Right atrium auricular region (tissue), 2 donors: Measurements from ENCODE around the gene SGCG. TPM values are rescaled to one million over a fixed set of nuclear protein-coding genes. Genes with fewer than 3 reads are reported as not detected.
"Not testable (repeated sequence)": the region's sequence is repeated elsewhere in the genome, so short reads cannot be mapped to it uniquely, and the experiment has no call there.

Experiments used
- DNase-seq: peaks from one replicate; pipeline ENCODE4 v3.0.0-alpha.2; 2019; ENCODE audit warnings: low spot score
- H3K27ac ChIP-seq, 2 donors: fragments of 200-600 bp; sonication (generic); 1 replicate in 1 of 2; 2 replicates in 1 of 2; pipeline ENCODE4 v1.5.1; 2016 to 2019
- H3K27me3 ChIP-seq, 2 donors: fragments of 200-600 bp; sonication (generic); one replicate each; pipeline versions ENCODE4 v1.5.1 to v1.6.0; 2017 to 2019
- H3K36me3 ChIP-seq: fragments of 200-600 bp; sonication (generic); one replicate; pipeline ENCODE4 v1.5.1; 2016
- H3K4me1 ChIP-seq, 2 donors: fragments of 200-600 bp; sonication (generic); one replicate each; pipeline versions ENCODE4 v1.5.1 to v1.6.0; 2017 to 2019
- H3K4me3 ChIP-seq, 2 donors: fragments of 200-600 bp; sonication (generic); 1 replicate in 1 of 2; 2 replicates in 1 of 2; pipeline ENCODE4 v1.5.1; 2017 to 2019; ENCODE audit warnings: mild to moderate bottlenecking in 1 of 2, moderate library complexity in 1 of 2
- H3K9me3 ChIP-seq, 2 donors: fragments of 200-600 bp; sonication (generic); one replicate each; pipeline ENCODE4 v1.5.1; 2019
- total RNA-seq, 2 donors: library from RNA; depleted of rRNA; stranded (reverse); fragments of >200 nt; gene quantifications; one replicate each; pipeline ENCODE4 v1.1.0, GENCODE V29; 2016
- TF ChIP-seq, protein P1 (sequence below), 2 donors: fragments of 200-600 bp; sonication (generic); IDR thresholded peaks; one replicate each; pipeline ENCODE4 v1.5.1; 2019; ENCODE audit warnings: antibody characterized with exemption in 2 of 2

The SGCG gene
- total RNA-seq, 2 donors from 2014 or later, result 88.2 to 123 TPM

DNA sequence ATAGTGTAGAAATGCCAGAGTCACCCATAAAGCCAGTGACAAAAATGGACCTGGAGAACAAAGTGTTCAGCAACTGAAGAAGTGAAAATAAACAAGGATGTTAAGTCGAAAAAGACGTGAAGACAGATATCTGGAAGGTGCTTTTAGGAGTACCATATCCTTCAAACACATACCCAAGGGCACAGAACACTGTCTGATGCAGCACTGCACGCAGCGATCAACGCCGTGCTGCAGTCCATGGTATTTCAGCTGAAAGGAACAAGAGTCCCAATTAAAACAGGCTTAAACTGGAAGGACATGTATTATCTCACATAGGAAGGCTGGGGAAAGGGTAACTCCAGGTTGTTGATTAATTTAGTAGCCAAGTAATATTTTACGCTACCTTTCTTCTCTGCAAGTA is 108.2 kb downstream of the SGCG start:
- no peak overlapping the region for H3K4me3 ChIP-seq
- peak overlapping the region; percentile 51 to 81 for H3K27ac ChIP-seq
- no peak for DNase-seq

DNA sequence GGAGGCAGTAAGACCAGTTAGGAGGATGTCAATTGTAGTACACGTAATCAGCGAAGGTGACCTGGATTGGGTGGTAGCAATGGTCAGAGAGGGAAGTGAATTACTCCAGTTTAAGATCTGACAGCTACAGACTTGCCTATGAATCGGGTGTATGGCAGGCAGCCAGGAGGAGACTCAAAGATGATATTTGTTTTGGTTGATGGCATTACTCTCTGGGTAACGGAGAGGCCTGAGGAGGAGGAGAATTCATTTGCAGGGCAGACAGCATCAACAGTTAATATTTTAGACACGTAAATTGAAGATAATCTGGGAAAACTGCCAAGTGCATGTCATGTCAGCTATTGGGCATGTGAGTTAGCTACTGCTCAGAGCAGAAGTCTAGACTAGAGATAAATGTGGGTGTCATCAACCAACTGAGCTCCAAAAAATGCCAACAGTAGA is 109.2 kb downstream of the SGCG start:
- TF ChIP-seq, protein P1, sequence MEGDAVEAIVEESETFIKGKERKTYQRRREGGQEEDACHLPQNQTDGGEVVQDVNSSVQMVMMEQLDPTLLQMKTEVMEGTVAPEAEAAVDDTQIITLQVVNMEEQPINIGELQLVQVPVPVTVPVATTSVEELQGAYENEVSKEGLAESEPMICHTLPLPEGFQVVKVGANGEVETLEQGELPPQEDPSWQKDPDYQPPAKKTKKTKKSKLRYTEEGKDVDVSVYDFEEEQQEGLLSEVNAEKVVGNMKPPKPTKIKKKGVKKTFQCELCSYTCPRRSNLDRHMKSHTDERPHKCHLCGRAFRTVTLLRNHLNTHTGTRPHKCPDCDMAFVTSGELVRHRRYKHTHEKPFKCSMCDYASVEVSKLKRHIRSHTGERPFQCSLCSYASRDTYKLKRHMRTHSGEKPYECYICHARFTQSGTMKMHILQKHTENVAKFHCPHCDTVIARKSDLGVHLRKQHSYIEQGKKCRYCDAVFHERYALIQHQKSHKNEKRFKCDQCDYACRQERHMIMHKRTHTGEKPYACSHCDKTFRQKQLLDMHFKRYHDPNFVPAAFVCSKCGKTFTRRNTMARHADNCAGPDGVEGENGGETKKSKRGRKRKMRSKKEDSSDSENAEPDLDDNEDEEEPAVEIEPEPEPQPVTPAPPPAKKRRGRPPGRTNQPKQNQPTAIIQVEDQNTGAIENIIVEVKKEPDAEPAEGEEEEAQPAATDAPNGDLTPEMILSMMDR (IDR thresholded peaks at IDR 0.05), result no peak
- H3K36me3 ChIP-seq, result no peaks in the 10 kb centered on the region
- H3K4me3 ChIP-seq, result no peak overlapping the region
- H3K27me3 ChIP-seq, result no peaks in the 10 kb centered on the region
- H3K27ac ChIP-seq, result peak overlapping the region; percentile 54 to 81
- H3K4me1 ChIP-seq, result peaks cover 0 to 20% of the 10 kb centered on the region in 2 donors
- no peaks in the 10 kb centered on the region for H3K9me3 ChIP-seq
- no peak for DNase-seq

More for the DNA sequence above, 108.2 kb downstream of the SGCG start:
- Histone ChIP-seq H3K36me3 (no peaks in the 10 kb centered on the region), H3K9me3 (no peaks in the 10 kb centered on the region), H3K27me3 (no peaks in the 10 kb centered on the region), H3K4me1 (peaks cover 0 to 20% of the 10 kb centered on the region in 2 donors)
- TF ChIP-seq, protein P1 (IDR thresholded peaks at IDR 0.05), result no peak

DNA sequence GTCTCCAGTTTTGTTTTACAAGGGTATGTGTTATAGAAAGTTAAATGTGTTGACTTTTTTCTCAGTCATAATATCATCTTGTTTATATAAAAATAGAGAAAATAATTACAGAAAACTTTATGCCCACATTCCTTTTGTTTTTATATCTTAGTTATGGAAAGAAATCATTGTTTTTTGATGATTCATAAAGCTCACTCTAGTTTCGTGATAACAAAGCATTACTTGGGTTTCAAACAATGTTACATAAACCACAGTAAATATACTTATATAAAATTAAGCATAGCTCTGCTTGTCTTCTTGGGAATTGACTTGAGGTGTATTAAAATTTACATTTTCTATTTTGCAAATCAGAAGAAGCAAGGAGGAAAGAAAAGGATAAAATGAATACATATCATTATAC is 111.8 kb downstream of the SGCG start:
- DNase-seq, result no peak
- Histone ChIP-seq H3K4me3 (no peak overlapping the region), H3K27me3 (no peaks in the 10 kb centered on the region), H3K9me3 (no peaks in the 10 kb centered on the region), H3K4me1 (peaks cover 0 to 20% of the 10 kb centered on the region in 2 donors), H3K36me3 (no peaks in the 10 kb centered on the region), H3K27ac (no peak overlapping the region)
- TF ChIP-seq, protein P1 (IDR thresholded peaks at IDR 0.05), result no peak

DNA sequence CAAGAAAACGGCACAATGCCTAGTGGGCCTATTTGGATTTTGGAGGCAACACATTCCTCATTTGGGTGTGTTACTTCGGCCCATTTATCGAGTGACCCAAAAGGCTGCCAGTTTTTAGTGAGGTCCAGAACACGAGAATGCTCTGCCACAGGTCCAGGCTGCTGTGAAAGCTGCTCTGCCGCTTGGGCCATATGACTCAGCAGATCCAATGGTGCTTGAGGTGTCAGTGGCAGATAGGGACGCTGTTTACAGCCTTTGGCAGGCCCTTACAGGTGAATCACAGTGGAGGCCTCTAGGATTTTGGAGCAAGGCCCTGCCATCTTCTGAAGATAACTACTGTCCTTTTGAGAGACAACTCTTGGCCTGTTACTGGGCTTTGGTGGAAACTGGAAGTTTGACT is 134.1 kb downstream of the SGCG start:
- H3K4me3 ChIP-seq, DNase-seq, H3K27me3 ChIP-seq, H3K27ac ChIP-seq, H3K36me3 ChIP-seq, H3K9me3 ChIP-seq, H3K4me1 ChIP-seq: not testable (repeated sequence)

DNA sequence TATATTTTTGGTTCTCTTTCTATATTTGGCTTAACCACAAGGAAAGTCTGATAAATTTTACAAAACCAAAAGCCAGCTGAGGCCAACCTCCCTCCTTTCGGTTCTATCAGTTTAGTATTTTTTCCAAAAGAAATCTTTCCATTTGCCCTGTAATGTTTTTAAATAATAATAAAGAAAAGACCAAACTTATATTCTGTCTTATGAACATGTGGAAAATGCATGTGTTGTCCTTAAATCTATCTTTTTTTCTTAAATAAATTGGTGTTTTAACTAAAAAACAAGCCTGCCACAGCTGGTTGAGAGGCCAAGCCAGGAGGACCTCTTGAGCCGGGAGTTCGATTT is 139.1 kb downstream of the SGCG start:
- Histone ChIP-seq H3K9me3 (no peaks in the 10 kb centered on the region), H3K36me3 (no peaks in the 10 kb centered on the region), H3K4me1 (peaks cover 0 to 4% of the 10 kb centered on the region in 2 donors), H3K27me3 (no peaks in the 10 kb centered on the region), H3K27ac (peak overlapping the region in 1 of 2 donors; percentile 25), H3K4me3 (no peak overlapping the region)
- TF ChIP-seq, protein P1 (IDR thresholded peaks at IDR 0.05), result no peak
- no peak for DNase-seq

DNA sequence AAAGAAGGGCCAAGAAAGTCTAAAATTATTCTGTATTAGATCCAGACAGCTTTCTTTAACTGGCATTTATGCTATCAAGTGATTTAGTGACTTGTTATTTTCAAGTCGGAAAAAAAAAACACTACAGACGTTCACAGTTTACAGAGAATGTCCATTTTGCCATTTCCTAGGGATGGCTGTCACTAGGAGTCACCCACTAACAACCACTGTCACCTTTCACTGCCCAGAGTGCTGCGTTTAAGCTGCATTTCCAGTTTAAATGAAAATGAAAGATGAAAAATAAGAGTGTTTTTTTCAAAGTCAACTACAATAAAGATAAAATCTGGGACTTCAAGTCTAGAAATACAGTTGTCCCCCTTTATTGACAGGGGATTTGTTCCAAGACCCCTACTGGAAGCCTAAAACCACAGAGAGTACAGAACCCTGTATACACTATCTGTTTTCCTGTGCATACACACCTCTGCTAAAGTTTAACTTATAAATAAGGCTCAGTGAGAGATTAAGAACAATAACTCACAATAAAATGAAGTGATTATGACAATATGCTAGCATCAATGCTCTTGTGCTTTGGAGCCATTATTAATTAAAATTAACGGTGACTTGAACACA is 140.3 kb downstream of the SGCG start:
- Histone ChIP-seq H3K36me3 (no peaks in the 10 kb centered on the region), H3K4me3 (no peak overlapping the region), H3K4me1 (peaks cover 0 to 4% of the 10 kb centered on the region in 2 donors), H3K9me3 (no peaks in the 10 kb centered on the region), H3K27ac (peak overlapping the region in 1 of 2 donors; percentile 25), H3K27me3 (no peaks in the 10 kb centered on the region)
- TF ChIP-seq, protein P1 (IDR thresholded peaks at IDR 0.05), result no peak
- DNase-seq, result no peak
